CD4-positive, alpha-beta T cell treated with Interleukin-4 for 1 hour (primary cell): Measurements from ENCODE around the gene CT45A3.
"Not testable (repeated sequence)": the region's sequence is repeated elsewhere in the genome, so short reads cannot be mapped to it uniquely, and the experiment has no call there.

Experiments
- DNase-seq, 2 donors: peaks; one replicate each; pipeline ENCODE4 v3.0.0-alpha.2; 2020 to 2022

CT45A3 gene

DNA sequence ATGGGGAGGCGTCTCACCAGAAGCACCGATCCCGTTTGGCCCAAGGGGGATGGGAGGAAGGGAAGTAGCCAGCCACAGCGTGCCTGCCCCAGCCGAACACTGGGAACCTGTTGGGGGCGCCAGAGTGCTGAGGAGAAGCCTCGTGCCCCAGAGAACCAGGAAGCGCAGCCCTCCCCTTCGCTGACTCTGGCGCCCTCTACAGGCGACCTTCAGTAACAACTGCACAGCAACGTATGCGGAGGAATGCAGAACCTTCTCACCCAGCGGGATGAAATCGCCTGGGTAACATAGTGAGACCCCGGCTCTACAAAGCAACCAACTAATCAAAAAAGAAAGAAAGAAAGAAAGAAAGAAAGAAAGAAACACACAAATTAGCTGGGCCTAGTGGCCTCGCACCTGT, at the start of gene CT45A3:
TSS of gene CT45A3 (minus strand) at position 101 of the 400 bp plus-strand sequence. CDS start 3,747 bp downstream, outside the sequence.
- DNase-seq = not testable (repeated sequence)

DNA sequence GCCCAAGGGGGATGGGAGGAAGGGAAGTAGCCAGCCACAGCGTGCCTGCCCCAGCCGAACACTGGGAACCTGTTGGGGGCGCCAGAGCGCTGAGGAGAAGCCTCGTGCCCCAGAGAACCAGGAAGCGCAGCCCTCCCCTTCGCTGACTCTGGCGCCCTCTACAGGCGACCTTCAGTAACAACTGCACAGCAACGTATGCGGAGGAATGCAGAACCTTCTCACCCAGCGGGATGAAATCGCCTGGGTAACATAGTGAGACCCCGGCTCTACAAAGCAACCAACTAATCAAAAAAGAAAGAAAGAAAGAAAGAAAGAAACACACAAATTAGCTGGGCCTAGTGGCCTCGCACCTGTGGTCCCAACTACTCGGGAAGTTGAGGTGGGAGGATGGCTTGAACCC, 34.7 kb upstream of the CT45A3 start, which contains the start of gene CT45A6:
TSS of gene CT45A6 (minus strand) at position 101 of the 400 bp plus-strand sequence. CDS start 3,794 bp downstream, outside the sequence.
- not testable (repeated sequence) for DNase-seq

DNA sequence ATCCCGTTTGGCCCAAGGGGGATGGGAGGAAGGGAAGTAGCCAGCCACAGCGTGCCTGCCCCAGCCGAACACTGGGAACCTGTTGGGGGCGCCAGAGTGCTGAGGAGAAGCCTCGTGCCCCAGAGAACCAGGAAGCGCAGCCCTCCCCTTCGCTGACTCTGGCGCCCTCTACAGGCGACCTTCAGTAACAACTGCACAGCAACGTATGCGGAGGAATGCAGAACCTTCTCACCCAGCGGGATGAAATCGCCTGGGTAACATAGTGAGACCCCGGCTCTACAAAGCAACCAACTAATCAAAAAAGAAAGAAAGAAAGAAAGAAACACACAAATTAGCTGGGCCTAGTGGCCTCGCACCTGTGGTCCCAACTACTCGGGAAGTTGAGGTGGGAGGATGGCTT, 17.4 kb upstream of the CT45A3 start, which contains the start of gene CT45A5:
TSS of gene CT45A5 (minus strand) at position 101 of the 400 bp plus-strand sequence. CDS start 3,774 bp downstream, outside the sequence.
- not testable (repeated sequence) for DNase-seq

- DNase-seq = not testable (repeated sequence)
Observed at GRCh38 chrX:135744739-135745138, 23.3 kb downstream of the CT45A3 start.

DNA sequence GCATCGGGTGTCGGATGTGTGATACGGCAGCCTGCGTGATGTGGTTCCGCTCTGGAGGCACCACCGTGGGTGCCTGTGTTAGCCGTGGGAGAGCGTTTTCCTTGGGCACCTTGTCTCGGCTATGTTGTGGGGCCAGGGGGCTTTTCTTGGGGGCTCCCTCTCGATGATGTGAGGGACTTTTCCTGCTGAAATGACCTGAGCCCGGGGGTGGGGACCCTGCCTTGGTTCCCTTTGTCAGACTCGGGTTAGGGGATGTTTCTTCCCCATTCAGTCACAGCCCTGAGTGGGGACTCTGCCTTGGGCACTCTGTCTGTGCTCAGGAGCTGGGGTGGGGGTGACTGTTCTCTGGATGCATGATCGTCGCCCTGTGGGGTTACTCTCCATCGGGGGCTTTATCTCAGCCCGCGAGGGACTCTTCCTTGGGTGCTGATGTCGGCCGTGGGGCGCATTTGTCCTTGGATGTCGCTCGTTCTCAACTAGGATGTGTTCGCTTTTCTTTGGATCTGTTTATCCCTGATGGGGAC, 26.7 kb downstream of the CT45A3 start:
- no peak for DNase-seq

- DNase-seq = peak; percentile 7 to 20
Observed at GRCh38 chrX:135740681-135741149, 27.3 kb downstream of the CT45A3 start.

DNA sequence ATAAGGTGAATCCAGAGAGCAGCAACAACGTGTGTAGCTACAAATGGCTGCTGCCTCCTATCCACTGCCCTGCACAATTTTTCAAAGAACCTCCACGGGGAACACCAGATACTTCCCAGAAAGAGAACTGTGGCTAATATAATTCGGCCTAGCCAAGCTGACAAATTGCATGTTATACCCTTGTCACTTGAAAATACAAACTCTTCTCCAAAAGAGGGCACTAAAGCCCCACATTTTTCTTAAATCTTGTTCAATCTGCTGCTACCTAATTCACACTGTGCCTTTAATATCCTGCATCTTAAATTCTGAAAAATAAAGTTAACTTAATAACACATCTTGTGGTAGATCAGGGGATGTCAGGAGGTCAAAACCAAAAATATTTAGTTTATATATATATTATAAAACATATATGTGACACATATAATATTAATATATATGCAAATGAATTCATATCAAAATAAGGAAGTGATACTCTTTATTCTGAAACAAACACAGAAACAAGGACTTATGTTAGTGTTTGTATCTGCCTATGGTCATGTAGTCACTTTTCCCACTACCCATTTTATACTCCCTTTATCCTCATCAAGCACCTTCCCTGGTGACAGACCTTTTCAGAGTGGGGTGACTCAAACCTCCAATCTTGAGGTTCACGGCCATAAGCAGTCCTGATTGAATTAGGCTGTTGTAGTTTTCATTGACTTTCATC, 30.5 kb downstream of the CT45A3 start:
- DNase-seq = no peak

GRCh38 chrX:135734666-135735065, 33.3 kb downstream of the CT45A3 start:
- not testable (repeated sequence) for DNase-seq

GRCh38 chrX:135713795-135714194, 54.2 kb downstream of the CT45A3 start:
- DNase-seq = no peak

- not testable (repeated sequence) for DNase-seq
Observed at GRCh38 chrX:135713183-135713689, 54.8 kb downstream of the CT45A3 start, which contains the start of gene CT45A1. TSS of gene CT45A1 (plus strand) at chrX:135713639. CDS start at chrX:135718941, 5,302 bp downstream.
